DMS153 (cell line): ENCODE measurements around the gene SLC10A7.

Experiments
- DNase-seq: peaks from one replicate; lab custom pipeline; 2025; lab: John Stamatoyannopoulos, UW

SLC10A7 gene, protein sequence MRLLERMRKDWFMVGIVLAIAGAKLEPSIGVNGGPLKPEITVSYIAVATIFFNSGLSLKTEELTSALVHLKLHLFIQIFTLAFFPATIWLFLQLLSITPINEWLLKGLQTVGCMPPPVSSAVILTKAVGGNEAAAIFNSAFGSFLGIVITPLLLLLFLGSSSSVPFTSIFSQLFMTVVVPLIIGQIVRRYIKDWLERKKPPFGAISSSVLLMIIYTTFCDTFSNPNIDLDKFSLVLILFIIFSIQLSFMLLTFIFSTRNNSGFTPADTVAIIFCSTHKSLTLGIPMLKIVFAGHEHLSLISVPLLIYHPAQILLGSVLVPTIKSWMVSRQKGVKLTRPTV

DNA sequence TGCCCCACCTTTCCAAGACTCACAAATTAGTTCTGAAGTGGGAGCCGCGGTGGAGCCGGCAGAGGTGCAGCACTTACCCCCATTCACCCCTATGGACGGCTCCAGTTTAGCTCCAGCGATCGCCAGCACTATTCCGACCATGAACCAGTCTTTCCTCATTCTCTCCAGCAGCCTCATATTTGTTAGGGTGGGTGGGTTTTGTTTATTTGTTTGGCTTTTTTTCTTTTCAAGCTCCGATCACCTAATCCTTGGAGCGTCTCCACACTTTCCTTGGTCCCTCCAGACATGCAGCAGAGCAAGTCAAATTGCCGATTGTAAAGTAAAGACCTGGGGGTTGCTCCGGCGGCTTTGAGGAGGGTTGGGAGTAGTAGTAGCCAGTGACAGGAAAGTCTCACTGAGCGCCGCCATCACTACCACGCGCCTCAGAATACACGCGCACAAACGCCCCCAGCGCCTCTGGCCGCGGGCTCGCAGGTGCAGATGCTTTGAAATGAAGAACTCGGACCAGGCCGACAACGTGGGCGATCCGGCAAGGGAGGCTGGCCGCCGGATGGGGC lies at the start of gene SLC10A7:
Gene SLC10A7, minus strand, starts transcription at position 400 of the 557 bp plus-strand sequence. Its CDS starts 223 bp downstream, at position 177.
- peak; percentile 48 for DNase-seq

DNA sequence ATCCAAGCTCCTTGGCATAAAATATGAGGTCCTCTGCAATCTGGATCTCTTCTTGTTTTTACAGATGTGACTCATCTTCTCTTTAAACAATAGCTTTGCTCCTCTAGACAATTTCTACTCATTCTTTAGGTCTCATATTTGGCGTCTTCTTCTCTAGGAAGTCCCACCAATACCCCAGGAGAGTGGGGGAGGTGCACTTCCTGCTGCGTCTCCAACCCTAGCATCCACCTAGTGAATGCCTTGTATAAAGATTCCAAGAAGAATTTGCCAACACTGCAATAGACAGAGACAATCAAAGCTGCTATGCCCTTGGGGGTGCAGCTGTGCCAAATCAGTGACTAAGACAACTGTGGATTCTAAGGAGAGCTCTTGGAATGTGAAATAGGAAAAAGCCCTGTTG lies 45.7 kb upstream of the SLC10A7 start:
- no peak for DNase-seq

DNA sequence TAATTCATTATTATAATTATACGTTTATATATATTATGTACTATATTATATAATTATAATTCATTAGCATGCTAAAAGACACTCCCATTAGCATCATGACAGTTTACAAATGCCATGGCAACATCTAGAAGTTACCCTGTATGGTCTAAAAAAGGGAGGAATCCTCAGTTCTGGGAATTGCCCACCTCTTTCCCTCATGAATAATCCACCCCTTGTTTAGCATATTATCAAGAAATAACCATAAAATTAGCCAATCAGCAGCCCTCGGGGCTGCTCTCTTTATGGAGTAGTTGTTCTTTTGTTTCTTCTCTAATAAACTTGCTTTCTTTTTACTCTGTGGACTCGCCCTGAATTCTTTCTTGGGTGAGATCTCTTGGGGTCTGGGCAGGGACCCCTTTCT lies 42.8 kb upstream of the SLC10A7 start:
- DNase-seq, result no peak

DNA sequence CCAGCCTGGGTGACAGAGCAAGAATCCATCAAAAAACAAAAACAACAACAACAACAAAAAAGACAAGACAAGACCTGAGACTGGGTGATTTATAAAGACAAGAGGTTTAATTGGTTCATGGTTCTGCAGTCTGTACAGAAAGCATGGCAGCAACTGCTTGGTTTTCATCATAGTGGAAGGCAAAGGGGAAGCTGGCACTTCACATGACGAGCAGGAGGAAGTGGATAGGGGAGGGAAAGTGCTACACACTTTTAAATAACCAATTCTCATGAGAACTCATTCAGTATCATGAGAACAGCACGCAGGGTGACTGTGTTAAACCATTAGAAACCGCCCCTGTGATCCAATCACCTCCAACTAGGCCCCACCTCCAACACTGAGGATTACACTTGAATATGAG lies 28.4 kb upstream of the SLC10A7 start:
- DNase-seq, result no peak

DNA sequence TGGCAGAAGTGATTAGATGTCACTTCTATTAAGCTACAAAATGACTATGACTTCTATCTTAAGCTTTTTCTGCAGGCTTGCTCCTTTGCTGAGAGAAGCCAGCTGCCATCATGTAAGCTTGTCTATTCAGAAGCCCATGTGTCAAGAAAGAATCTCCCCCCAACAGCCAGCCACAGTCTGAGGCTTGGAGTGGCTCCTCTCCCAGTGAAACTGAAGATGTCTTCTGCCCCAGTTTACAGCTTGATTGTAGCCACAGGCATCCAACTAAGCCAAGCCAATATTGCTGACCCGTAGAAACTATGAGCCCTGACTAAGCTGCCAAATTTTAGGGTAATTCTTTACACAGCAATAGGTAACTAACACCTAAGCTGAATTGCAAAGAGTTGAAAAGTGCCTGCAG lies 26.7 kb upstream of the SLC10A7 start:
- DNase-seq, result no peak

DNA sequence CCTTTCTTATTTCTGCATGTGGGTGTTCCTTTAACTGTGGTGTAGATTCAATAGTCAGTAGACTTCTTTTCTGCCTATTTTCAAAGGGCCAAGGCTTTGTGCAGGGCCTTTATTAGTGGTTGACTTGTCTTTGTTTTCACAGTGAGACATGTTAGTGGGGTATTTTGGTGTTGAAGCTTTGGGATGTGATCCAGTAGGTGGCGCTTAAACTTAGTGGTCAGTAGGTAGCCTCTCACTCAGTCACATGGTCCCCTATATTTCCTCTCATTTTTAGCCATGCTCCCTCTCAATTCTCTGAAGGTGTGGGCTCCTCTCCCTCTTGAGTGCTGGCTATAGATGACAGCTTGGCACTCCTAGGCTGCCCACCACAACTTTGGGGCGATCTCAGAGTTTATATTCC lies 23.4 kb upstream of the SLC10A7 start:
- DNase-seq, result no peak

DNA sequence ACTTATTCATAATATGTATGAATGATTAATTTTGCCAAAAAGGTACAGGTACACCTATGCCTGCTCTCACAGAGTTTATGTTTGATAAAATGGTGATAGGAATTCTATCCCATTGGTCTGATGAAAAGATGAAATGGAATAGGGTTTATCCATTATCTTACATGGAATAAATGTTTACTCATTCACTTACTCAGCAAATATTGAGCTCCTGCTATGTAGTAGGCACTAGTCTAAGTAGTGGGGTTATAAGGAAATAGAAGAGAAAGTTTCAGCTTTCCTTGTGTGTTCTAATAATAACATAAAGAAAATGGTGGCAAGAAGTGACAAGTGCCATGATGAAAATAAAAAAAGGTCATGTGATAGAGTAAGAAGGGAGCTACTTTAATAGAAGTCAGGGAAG lies 12.4 kb upstream of the SLC10A7 start:
- no peak for DNase-seq

DNA sequence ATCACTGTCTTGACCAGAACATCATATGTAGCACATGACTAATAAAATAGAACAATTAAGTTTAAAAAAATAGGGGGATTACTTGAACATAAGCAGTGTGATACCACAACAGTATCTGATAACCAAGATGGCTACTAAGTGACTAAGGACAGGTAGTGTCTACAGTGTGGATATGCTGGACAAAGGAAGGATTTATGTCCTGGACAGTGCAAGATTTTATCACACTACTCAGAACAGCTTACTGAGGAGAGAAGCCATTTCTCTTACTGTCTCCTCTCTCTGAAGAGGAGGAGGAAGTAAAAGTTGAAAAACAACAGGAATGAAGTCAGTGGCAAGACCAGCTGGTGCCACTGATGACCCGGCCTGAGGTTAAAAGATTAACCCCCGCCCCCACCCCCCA lies 4.0 kb upstream of the SLC10A7 start:
- DNase-seq, result no peak

DNA sequence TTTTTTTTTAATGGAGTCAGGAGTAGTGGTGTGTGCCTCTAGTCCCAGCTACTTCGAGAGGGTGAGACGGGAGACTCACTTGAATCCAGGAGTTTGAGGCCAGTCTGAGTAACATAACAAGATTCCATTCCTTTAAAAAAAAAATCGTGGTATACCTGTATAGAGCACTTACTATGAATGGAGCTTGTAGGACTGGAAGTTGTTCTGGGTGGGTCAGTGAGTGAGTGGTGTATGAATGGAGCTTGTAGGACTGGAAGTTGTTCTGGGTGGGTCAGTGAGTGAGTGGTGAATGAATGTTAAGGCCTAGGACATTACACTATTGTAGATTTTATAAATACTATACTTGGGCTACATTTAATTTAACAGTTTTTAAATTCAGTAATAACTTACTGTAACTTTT lies 2.9 kb upstream of the SLC10A7 start:
- DNase-seq, result no peak

DNA sequence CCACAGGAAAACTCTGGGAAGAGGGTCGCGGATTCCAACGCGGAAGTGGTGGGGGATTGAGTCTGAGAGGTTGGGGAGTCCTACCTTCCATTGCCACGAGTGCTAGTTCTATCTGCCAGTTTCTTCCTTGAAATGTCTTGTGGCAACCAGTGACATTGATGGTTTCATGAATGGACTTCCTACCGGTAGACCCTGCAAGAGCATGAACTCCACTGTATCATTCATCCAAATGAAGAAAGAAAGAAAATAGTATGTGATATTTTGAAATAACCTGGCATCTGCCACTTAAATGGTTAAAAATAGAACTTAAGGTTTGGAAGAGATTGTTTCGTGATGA lies 1.1 kb upstream of the SLC10A7 start:
- no peak for DNase-seq

DNA sequence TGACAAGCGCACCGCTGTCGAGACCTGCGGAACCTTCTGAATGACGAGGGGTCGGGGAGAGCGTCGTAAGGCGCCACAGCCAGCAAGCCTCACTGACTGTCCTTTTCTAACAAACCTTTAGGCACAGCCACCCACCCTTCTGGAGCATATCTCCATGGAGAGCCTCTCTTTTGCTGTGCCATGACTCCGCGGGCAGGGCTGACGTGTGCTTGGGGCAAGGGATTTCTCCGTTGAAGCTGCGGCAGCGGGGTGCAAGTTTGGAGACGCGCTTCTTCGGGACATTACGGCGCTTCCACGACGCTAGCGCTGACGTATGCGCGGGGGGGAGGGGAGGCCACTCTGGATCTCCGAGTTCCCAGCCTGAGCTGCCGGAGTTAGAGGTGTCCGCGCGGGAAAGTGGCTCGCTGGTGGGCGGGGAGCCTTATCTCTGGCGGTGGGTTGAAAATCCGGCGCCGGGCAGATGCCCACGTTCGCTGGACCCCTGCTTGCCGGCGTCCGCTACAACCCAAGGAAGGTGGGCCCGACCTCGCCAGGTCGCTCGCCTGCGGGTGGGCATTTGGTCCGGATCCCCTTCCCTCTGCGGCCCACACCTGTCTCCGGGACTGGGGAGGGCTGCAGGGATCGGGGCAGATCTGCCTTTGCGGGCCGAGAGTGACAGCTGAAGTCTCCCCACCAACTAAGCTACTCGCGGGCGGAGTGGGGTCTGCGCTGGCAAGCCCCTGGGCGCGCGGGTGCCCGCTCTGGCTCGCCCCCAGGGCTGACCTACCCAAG lies 543 bp upstream of the SLC10A7 start:
- peak; percentile 75 for DNase-seq

DNA sequence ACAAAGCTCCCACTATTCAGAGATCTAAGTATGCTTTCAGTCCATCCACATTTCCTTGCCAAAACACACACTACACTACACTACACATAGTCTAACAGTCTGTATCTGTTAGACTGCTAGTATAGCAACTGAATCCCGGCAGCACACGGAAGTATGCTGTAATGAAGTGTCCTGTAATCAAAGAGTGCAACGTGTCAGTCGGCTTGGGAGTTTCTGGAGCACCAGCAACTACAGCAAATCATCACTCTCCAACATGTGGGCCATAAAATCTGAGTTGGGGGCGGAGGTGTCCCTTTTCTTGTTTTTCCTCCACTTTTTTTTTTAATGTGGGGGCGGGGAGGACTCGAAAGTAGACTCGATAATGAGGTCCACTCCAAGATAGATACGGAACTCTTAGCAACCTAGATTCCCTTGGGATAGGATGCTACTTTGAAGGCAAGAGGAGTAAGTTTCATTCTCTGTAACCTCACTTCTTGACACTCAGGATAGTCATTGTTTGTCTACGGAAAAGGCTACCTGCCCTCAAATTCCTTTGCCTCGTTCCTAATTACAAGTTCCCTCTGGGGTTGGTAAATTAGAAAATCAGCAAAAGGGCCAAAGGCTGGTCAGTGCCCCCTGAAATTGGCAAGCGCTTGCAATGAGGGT lies 722 bp downstream of the SLC10A7 start:
- DNase-seq, result peak; percentile 60

DNA sequence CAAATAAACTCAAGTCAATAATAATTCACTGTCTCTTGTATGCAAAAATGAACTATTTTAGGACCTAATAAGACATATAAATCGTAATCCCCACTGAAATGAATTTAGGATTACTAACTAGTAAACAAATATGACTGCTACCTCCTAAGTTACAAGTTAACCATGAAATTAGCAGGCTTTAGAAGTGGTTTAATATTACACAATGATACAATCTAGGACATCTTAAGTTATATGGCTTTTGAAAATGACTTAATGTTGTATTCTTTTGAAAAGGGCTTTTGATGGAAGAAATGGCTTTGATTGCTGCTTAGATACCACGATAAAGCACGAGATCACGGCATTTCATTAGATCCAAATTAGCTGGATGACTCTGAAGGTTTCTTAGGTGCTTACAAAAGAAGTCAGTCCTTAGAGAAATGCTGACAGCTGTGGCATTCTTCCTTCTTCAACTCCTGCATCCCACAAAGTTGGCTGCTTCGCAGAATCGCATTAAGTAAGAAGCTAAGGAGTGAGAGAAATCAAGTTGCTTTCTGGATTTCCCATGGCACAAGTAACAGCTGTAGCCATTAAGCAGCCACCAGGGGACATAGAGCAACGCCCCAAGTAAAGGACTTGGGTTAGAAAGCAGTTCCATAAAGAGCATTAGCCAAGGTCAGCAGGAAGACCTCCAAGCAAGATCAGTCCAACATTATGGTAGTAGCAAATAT lies 6.9 kb downstream of the SLC10A7 start:
- DNase-seq, result no peak

DNA sequence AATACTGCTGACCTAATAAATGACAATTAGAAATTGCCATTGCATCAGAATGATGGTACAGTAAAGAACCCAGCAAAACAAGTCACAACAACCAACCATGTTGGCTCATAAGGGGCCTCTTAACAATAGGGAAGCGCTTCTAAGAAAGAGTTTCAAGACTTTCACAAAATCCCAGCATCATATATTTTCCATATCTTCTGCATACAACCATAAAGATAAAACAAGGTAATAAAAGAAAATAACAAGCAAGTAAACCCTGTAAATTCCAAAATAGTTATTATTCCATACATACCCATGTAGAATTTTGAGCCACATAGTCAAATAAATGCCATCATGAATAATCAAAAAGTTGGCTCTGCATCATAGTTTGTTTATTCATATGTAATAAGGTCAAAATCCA lies 8.2 kb downstream of the SLC10A7 start:
- DNase-seq, result no peak

DNA sequence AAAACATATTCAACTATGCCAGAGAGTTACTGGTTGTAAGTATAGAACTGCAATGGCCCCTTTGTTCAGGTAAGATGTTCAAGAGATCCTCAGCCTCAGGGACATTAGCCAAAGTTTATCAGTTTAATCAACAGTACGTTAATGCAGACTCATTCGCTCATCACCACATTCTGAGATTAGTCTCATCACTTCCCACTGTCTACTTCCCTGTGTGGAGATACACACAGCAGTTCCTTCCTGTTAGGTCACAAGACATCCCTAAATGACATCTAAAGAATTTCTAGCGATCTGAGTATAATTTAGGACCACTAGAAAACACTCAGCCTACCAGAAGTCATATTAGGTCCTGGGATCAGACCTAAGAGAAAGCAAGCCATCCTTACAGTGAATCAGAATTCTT lies 10.4 kb downstream of the SLC10A7 start:
- DNase-seq, result no peak

DNA sequence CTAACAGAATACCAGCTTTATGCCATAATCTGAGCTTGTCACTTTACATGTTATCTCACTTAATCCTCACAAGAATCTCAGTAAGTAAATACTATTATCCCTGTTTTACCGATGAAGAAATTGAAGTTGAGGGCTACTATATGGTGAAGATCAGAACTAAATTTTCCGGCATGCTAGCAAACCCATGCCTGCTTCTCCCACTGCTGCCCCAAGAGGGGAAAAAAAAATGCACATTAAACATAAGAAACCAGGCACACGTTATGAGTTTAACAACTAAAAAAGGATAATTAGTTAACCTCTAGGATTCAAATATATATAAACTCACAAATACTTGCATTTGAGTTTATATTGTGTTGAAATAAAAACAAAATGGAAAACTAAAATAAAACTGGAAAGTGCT lies 10.8 kb downstream of the SLC10A7 start:
- no peak for DNase-seq

DNA sequence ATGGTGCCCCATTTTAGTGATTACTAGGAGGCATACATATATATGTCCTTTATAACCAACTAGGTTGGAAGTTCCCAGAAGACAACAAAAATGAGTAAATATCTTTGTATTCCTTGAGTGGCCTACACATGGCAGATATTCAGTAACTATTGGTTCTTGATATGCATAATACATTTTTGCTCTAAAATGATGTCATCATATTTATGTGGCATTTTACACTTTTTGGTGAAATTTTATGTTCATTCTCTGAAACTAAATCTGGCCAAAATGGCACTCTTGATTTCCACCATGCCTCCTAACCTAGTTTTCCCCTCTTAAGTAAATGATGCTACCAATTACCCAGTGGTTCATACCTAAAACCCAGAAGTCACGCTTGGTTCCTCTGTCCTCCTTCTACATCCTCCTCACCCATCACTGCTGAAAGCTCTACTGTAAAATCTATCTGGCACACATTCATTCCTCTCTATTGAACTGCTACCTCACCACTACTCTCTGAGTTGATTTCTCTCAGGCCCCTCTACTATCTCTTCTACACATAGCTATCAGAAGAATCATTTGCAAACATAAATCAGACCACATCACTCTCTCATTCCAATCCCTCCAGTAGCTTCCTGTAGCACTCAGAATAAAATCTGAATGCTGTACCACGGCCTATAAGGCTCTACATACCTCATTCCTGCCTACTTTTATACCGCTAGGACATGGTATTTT lies 13.4 kb downstream of the SLC10A7 start:
- DNase-seq, result no peak

DNA sequence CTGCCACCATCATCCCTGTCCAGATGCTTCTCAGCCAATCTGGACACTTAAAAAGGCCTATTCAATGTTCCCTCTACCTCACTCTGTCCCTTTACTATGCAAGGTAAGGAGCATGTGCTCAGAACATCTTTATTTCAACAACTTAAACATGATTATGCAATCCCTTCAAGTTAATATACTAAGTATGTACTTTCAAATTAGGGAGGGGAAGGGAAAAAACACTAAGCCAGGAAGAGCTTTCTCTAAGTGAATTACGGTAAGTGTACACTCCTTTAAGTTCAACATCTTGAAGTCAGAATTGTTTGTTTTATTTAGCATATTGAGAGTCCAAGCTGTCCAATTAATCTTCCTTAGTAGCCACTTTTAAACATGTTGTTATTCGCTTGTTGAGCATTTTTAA lies 14.1 kb downstream of the SLC10A7 start:
- DNase-seq, result no peak

DNA sequence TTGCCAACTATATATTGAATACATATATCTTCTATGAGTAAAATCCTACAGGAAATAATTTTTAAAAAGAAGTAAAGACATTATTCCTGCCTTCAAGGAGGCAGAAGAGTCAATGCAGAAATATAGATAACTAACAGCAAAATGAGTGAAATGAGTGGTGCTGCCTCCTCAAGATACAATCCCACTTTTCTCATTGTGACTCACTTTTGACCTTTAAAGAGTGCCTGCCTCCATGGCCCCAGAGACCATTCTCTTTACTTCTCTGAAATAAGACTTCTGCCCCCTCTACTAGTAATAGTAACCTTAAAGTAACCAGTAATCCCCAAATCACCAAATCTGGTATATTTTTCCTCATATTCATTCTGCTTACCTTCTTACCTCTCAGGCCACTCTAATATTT lies 15.5 kb downstream of the SLC10A7 start:
- no peak for DNase-seq

DNA sequence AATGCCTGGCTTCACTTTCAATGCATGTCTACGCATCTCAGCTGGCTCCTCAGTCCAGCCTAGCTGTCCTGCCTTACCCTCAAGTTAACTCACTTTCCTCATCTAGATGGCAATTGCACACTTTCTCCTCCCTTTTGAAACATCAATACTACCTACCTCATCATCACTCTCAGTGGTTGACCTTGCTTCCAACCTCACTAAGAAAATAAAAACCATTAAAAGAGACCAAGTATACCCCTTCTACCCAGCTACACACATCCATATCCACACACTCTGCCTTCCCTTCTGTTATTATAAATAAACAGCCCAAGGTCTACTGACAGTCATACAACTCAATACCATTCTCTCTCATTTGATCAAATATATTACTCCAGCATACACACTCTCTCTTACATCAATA lies 21.5 kb downstream of the SLC10A7 start:
- no peak for DNase-seq

DNA sequence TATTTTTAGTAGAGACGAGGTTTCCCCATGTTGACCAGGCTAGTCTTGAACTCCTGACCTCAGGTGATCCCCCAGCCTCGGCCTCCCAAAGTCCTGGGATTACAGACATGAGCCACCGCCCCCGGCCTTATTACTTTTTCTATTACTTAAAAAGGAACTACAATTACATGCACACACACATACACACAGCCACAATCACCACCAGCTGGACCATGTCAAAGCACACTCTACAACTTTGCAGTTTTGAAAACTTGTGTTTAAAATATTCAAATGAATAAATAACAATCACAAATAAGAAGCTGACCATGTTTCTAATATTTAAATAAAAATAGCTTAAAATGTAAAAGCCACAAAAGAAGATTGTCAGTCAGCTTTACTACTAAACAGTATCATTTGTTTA lies 23.4 kb downstream of the SLC10A7 start:
- no peak for DNase-seq

DNA sequence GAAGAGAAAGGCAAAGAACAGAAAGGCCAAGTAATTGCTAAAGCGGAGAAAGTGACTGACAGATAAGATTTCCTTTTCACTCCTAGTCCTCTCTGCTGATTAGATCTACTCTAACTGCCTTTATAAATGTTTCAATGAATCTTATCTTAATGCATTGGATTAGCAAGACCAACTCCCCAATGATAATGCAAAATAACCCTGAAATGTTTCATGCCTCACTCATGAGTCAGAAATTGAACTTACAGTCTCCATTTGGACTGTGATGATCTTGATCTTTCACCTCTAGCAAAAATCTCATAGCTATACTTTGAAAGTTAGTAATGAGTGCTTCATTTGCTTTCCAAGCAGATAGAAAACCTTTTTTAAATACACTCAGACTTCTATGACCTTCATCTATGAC lies 26.5 kb downstream of the SLC10A7 start:
- DNase-seq, result no peak
